Fibroblast of villous mesenchyme (primary cell): ENCODE data around the gene CAPN3. TPM values are rescaled to one million over a fixed set of nuclear protein-coding genes. Genes with fewer than 3 reads are reported as not detected.
A peak's percentile ranks its signal among the peaks of the same experiment; 100 is the strongest.

Experiments
- DNase-seq: peaks from one replicate; pipeline ENCODE4 v3.0.0-alpha.2; 2010; ENCODE audit warnings: low read depth
- H3K4me3 ChIP-seq: 2 replicates; pipeline ENCODE4 v1.5.1; 2011; ENCODE audit warnings: low read depth, mild to moderate bottlenecking, low read length
- CTCF ChIP-seq: IDR thresholded peaks from 2 replicates; pipeline ENCODE4 v1.5.1; 2012; ENCODE audit warnings: low read depth, mild to moderate bottlenecking, low read length; ENCODE audit not compliant: insufficient read depth
- total RNA-seq: library from RNA; depleted of rRNA; stranded (reverse); fragments of >200 nt; gene quantifications from 2 replicates; pipeline ENCODE4 v1.2.3, GENCODE V29; 2012

CAPN3 gene
- total RNA-seq, 1 donor: 2.6 TPM

- H3K4me3 ChIP-seq: no peak overlapping the region
- TF ChIP-seq CTCF: no peak
- DNase-seq: no peak
Measured at GRCh38 chr15:42363942-42364341, 4.6 kb downstream of the CAPN3 start.

GRCh38 chr15:42364529-42364928 lies 5.2 kb downstream of the CAPN3 start:
- no peak overlapping the region for H3K4me3 ChIP-seq
- no peak for TF ChIP-seq CTCF
- DNase-seq: no peak

GRCh38 chr15:42365921-42366550 lies 6.7 kb downstream of the CAPN3 start:
- no peak for TF ChIP-seq CTCF
- no peak for DNase-seq
- H3K4me3 ChIP-seq: no peak overlapping the region

GRCh38 chr15:42367041-42367440 lies 7.7 kb downstream of the CAPN3 start:
- DNase-seq: peak; percentile 51
- H3K4me3 ChIP-seq: no peak overlapping the region
- TF ChIP-seq CTCF: no peak

- no peak overlapping the region for H3K4me3 ChIP-seq
- DNase-seq: peak; percentile 79
Measured at GRCh38 chr15:42368096-42368495, 8.8 kb downstream of the CAPN3 start.

GRCh38 chr15:42371096-42371495 lies 11.8 kb downstream of the CAPN3 start:
- no peak overlapping the region for H3K4me3 ChIP-seq
- peak; percentile 33 for TF ChIP-seq CTCF
- peak; percentile 50 for DNase-seq

More at GRCh38 chr15:42368096-42368495, 8.8 kb downstream of the CAPN3 start:
- no peak for TF ChIP-seq CTCF

GRCh38 chr15:42373274-42373673 lies 14.0 kb downstream of the CAPN3 start:
- H3K4me3 ChIP-seq: no peak overlapping the region
- no peak for TF ChIP-seq CTCF
- no peak for DNase-seq
